Stimulated activated CD4-positive, alpha-beta T cell treated with anti-CD3 and anti-CD28 coated beads, Interleukin-15, amount 100 ng/mL, for 1 hour (primary cell): ENCODE results near the gene PODXL.

Source experiments
- DNase-seq, 2 donors: peaks; one replicate each; pipeline ENCODE4 v3.0.0-alpha.2; 2020; ENCODE audit warnings: low read depth in 1 of 2, low spot score in 1 of 2

PODXL gene

GRCh38 chr7:131564640-131565039, 8.2 kb upstream of the PODXL start:
- no peak for DNase-seq

DNA sequence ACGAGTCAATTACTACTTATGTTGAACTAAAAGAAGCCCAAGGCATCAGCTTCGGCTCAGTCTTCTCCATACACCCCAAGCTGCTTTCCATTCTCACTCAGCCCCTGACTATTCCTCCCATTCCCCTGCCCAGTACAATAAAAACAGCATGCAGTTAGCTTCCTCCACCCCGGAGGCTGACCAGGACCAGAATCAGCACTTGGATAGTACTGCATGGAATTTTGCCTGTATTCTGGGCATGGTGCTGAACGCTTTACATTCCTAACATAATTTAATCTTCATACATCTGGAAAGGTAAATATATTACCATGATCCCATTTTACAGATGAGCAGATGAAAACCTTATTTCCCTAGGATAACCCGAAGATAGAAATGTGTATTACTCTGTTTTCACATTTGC, 7.5 kb upstream of the PODXL start:
- DNase-seq, result no peak

DNA sequence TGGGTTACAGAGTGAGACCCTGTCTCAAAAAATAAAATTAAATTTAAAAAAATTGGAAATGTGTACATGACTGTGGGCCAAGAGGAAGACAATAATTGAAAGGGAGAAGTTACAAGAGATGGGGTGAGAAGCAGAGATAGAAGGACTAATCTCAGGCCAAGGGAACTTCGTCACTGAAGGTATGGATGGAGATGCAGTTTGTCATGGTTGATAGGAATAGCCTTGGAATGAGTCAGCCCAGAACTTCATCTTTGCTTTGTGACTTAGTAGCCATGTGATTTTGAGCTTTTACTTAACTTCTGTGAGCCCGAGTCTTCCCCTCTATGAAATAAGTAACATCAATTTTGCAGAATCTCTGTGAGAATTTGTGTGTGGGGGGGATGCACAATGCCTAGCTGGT, 6.5 kb upstream of the PODXL start:
- DNase-seq, result no peak

- DNase-seq, result no peak
These were observed 3.6 kb upstream of the PODXL start for GRCh38 chr7:131560061-131560460.

DNA sequence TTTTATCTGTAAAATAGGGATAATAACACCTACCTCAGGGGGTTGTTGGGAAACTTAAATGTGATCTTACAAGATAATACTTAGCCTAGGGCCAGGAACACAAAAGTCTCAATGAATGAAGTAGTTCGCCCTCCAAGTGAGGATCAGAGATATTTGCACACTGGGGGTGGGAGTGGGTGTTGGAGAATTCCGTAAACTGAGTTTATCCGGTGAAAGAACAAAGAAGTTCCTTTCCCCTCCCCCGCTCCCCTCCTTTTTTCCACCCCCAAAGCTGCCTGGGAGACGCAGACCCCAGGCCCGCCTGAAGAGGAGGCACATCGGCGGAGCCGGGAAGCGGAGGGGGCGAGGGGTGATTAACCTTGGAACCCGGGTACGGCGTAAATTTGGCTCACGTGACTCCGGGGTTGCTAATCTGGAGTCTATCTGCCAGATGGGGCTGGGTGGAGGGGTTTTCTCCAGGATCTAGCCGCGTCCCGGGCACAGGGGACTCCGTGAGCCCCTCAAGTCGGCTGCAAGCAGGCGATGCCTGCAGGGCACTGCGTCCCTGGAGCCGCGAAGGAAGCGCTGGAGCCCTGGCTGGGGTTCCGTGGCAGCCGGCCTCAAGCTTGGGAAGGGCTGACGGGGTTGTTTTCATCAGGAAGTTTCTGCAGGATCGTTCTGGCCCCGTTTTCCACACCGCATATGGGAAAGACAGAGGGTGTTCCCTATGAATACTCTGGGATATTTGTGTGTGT, 1.4 kb upstream of the PODXL start:
- no peak for DNase-seq

GRCh38 chr7:131556909-131557651, 652 bp upstream of the PODXL start:
- DNase-seq, result no peak

GRCh38 chr7:131555552-131556052, 826 bp downstream of the PODXL start:
- DNase-seq, result no peak

DNA sequence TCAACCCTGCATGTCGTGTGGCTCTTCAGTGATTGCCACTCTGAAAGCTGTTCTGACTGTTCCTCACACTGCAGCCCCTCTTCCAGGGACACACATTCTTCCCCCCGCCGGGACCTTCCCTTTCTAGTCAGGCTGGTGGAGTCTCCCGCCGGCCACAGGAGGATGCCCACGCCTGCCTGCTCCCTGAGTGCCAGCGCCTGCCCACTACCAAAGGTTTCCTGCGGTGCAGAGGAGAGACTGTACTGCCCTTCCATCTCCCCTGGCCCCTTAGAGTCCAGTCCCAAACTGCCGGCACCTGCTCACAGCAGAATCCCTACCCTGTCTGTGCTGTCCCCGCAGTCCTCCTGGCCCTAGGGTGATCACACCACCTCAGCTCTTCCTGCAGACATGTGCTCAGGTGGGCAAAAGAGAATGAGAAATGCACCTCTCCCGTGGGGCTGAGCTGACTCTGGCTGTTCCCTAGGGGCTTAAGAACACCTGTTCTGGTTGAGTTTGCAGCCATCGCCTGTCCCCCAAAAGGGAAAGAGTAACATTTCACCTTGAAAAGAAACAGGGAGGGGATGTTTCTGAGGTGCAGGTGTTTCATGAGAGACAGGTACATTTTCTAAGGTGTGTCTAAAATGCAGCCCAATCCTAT, 1.4 kb downstream of the PODXL start:
- DNase-seq, result no peak

GRCh38 chr7:131553931-131554330, 2.5 kb downstream of the PODXL start:
- no peak for DNase-seq

GRCh38 chr7:131552053-131552452, 4.4 kb downstream of the PODXL start:
- DNase-seq, result no peak

- no peak for DNase-seq
These were observed 5.6 kb downstream of the PODXL start for GRCh38 chr7:131550846-131551245.

DNA sequence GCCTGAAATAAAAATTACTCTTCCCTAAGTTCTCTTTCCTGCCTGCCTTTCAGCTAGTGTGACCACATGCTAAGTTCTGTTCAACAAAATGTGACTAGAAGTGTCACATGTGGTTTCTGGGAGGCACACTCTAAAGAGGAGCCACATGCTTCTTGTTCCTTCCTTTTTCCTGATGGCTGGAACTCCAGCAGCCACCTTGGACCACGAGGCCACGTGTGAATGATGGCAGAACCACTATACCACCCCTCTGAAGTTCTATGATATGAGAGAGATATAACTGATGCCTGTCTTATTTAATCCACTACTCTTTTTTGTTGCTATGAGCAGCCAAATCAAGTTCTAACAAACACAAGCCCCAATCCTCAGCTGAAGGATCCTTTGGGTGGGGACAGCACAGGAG, 8.1 kb downstream of the PODXL start:
- no peak for DNase-seq

DNA sequence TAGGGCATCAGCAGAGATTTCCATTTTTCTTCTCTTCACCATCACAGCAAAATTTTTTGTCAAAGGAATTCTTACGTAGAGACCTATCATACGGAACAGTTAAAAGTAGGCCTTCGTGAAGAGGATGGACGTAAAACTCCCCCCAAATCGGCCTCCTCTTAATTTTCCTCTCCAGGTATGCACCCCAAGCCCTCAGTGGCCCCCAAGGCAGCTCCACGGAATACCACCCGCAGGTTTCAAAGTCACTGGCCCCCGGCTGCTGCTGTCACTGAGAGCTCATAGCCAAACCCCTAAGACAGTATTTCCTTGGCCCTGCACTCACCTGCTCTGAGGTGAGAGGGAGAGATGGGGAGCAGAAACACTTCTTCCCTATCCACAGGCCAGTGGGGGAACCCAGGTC, 8.8 kb downstream of the PODXL start:
- no peak for DNase-seq

- DNase-seq, result peak in 1 of 2 donors; percentile 4
These were observed 9.8 kb downstream of the PODXL start for GRCh38 chr7:131546583-131547141.

- no peak for DNase-seq
These were observed 10.3 kb downstream of the PODXL start for GRCh38 chr7:131546126-131546525.

GRCh38 chr7:131544449-131545301, 11.8 kb downstream of the PODXL start:
- DNase-seq, result no peak

DNA sequence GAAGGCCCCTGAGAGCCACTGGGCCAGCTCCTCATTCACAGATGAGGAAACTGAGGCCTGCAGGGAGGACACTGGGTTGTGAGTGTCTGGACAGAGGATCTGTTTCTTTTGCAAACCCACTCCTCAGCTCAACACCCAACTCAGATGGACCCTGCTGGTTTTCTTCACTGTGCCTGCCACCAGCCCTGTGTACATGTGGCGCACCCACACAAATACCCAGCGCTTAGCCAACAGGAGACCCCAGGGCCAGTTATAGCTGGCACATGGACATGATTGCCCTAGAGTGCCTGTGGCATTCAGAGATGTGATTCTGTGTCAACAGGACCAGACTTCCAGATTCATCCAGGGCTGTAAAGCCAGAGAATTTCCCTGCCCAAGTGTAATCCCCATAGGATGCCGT, 12.4 kb downstream of the PODXL start:
- no peak for DNase-seq

- no peak for DNase-seq
These were observed 13.1 kb downstream of the PODXL start for GRCh38 chr7:131543298-131543697.

- no peak for DNase-seq
These were observed 15.8 kb downstream of the PODXL start for GRCh38 chr7:131540491-131541162.

DNA sequence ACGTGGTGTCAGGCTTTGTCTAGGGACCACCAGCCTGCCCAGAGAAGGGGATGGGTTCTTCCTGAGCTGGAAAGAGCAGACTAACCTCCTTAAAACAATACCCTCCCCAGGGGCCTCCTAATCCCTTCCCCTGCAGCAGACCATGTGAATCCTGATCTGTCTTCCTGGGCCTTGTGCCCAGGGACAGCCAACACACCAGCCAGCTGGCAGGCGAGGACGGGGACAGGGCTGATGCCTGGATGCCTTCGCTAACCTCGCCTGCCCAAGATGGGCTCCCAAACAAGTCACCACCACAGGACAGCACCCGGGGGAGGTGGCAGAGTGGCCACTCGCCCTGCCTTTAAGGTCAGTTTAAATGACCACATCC, 17.6 kb downstream of the PODXL start:
- no peak for DNase-seq
